ENCODE data around the gene SIL1. TPM values are rescaled to one million over a fixed set of nuclear protein-coding genes. Genes with fewer than 3 reads are reported as not detected.

SIL1 gene
- total RNA-seq, 1 experiment from 2014 or later, result 46.5 TPM

DNA sequence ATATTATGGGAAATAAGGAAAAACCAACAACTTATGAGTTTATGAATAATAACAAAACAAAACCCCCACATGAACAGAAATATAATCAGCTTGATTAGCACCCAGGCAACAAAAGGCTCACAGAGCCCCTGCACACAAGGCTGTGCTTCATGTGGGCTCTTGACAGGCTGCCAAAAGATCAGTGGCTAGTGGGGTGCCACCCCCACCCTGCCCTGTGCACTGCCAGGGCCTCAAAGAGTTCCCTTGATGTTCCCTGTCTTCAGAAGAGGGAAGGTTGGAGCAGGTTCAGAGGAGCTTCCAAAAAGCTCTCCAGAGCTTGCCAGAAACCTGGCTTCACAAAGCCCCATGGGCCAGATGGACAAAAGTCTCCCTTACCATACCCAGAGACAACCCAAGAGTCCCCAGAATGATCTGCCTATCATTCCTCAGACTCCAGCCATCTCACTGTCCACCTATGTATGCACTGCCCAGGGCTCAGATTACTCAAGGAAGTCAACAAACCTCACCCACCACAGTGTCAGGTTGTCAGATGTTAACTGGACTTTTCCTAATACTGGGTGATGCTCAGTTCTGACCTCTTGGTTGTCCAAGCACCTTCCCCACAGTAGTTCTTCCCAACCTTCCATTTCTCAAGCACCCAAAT is 87.5 kb downstream of the SIL1 start:
- no peak overlapping the region for H3K4me3 ChIP-seq
- no peak overlapping the region for H2AFZ ChIP-seq
- H3K9me2 ChIP-seq (ENCODE audit: insufficient read depth), result no peaks in the 10 kb centered on the region
- H3K27me3 ChIP-seq (ENCODE audit: insufficient read depth, low read depth), result no peaks in the 10 kb centered on the region
- H3F3A ChIP-seq (ENCODE audit: insufficient read depth, low read depth), result no peaks in the 10 kb centered on the region
- no peaks in the 10 kb centered on the region for H4K20me1 ChIP-seq (ENCODE audit: insufficient read depth)
- ChIA-PET CTCF (no interaction called here), POLR2A (ENCODE audit: unreplicated experiment) (interaction anchor here (0.6 kb wide), 1 partner anchor 156 kb away, joined by 3 read pairs; no protein-coding TSS in a partner anchor)
- H3K79me2 ChIP-seq (ENCODE audit: low read depth), result no peaks in the 10 kb centered on the region
- intact Hi-C loops (cut with micrococcal nuclease; ENCODE audit: unreplicated experiment), result no loop called here
- H3K4me1 ChIP-seq (replicated peaks; ENCODE audit: insufficient read depth), result no peaks in the 10 kb centered on the region
- H3K4me2 ChIP-seq, result no peak overlapping the region
- no peak for TF ChIP-seq EZH2 (IDR thresholded peaks at IDR 0.05; ENCODE audit: low read depth)
- TF ChIP-seq, protein P1, sequence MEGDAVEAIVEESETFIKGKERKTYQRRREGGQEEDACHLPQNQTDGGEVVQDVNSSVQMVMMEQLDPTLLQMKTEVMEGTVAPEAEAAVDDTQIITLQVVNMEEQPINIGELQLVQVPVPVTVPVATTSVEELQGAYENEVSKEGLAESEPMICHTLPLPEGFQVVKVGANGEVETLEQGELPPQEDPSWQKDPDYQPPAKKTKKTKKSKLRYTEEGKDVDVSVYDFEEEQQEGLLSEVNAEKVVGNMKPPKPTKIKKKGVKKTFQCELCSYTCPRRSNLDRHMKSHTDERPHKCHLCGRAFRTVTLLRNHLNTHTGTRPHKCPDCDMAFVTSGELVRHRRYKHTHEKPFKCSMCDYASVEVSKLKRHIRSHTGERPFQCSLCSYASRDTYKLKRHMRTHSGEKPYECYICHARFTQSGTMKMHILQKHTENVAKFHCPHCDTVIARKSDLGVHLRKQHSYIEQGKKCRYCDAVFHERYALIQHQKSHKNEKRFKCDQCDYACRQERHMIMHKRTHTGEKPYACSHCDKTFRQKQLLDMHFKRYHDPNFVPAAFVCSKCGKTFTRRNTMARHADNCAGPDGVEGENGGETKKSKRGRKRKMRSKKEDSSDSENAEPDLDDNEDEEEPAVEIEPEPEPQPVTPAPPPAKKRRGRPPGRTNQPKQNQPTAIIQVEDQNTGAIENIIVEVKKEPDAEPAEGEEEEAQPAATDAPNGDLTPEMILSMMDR (conservative IDR thresholded peaks at IDR 0.05), result no peak
- H3K36me3 ChIP-seq (ENCODE audit: low read depth), result no peaks in the 10 kb centered on the region
- no peak overlapping the region for H3K27ac ChIP-seq
- BruUV-seq (replicated peaks), result no TSS peak
- H3K9me3 ChIP-seq (ENCODE audit: insufficient read depth, low read depth), result no peaks in the 10 kb centered on the region
- no peak for DNase-seq

DNA sequence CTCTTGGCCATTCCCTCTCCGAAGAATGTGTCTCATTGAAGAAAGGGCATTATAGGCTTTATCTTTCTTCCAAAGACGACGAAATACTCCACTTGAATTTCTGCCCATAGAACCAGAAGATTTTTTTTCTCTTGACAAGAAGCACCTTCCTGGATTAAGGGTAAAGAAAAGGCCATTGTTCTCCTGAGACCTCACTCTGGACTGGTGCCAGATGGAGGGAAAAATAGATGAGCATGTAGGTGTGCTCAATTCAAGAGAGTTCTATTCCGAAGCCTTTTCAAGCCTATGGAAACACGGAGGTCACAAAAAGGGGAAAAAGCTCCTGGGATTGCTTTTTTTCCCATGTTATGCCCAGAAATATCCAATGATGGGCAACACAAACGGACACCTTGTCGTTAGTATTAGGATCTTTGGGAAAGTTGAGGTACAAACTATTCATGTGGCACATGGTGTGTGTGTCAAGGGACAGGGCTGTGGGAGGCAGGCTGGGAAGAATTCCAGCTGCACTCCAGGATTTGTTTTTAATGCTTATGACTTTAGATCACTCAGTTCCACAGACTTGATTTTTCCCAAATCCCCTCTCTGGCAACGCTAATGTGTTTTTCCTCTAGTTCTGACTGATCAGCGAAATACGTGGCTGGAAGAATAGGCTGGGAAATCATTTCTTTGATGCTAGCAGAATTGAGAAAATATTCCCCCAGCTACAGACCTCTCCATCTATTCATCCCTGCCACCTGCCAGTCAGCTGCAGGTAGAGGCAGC is 89.9 kb downstream of the SIL1 start:
- intact Hi-C loops (cut with micrococcal nuclease; ENCODE audit: unreplicated experiment), result no loop called here
- DNase-seq, result no peak
- Histone ChIP-seq H3K36me3 (ENCODE audit: low read depth) (no peaks in the 10 kb centered on the region), H3K4me2 (no peak overlapping the region), H3K4me3 (no peak overlapping the region), H3K27ac (no peak overlapping the region), H3K9me3 (ENCODE audit: insufficient read depth, low read depth) (no peaks in the 10 kb centered on the region), H3K27me3 (ENCODE audit: insufficient read depth, low read depth) (no peaks in the 10 kb centered on the region), H3K79me2 (ENCODE audit: low read depth) (no peaks in the 10 kb centered on the region), H2AFZ (no peak overlapping the region), H3K9me2 (ENCODE audit: insufficient read depth) (no peaks in the 10 kb centered on the region), H3K4me1 (replicated peaks; ENCODE audit: insufficient read depth) (no peaks in the 10 kb centered on the region), H4K20me1 (ENCODE audit: insufficient read depth) (no peaks in the 10 kb centered on the region), H3F3A (ENCODE audit: insufficient read depth, low read depth) (no peaks in the 10 kb centered on the region)
- CTCF ChIA-PET, result no interaction called here
- no peak for TF ChIP-seq EZH2 (IDR thresholded peaks at IDR 0.05; ENCODE audit: low read depth)
- TF ChIP-seq, protein P1 (conservative IDR thresholded peaks at IDR 0.05), result no peak
- BruUV-seq (replicated peaks), result no TSS peak
- POLR2A ChIA-PET (ENCODE audit: unreplicated experiment), result no interaction called here

DNA sequence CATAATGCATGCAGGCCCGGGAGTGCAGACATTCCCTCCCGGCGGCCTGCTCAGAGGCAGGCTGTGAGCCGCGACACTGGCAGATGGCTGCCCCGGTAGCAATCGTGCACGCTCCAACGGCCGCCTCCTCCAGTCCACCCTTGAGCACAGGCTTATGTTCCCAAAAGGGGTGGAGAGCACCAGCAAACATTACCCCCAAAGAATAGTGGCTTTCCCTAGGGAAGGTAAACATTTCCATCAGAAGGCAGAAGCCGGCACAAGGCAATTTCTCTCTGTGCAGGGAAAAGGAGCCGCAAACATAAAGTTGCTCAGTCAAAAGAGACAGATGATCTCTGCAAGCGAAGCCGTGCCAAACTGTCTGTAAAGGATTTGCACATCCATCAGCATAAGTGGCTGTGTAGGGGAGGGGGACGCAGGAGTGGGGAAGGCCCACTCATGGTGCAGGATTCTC is 92.5 kb downstream of the SIL1 start:
- Histone ChIP-seq H3K79me2 (ENCODE audit: low read depth) (no peaks in the 10 kb centered on the region), H4K20me1 (ENCODE audit: insufficient read depth) (no peaks in the 10 kb centered on the region), H3F3A (ENCODE audit: insufficient read depth, low read depth) (peaks cover 4% of the 10 kb centered on the region; the same call in 1 of the 2 replicates), H3K36me3 (ENCODE audit: low read depth) (no peaks in the 10 kb centered on the region), H3K4me2 (no peak overlapping the region), H3K27ac (no peak overlapping the region), H3K4me3 (no peak overlapping the region), H3K27me3 (ENCODE audit: insufficient read depth, low read depth) (no peaks in the 10 kb centered on the region), H2AFZ (no peak overlapping the region), H3K9me2 (ENCODE audit: insufficient read depth) (no peaks in the 10 kb centered on the region), H3K9me3 (ENCODE audit: insufficient read depth, low read depth) (no peaks in the 10 kb centered on the region), H3K4me1 (replicated peaks; ENCODE audit: insufficient read depth) (peaks cover 8% of the 10 kb centered on the region)
- CTCF ChIA-PET, result no interaction called here
- TF ChIP-seq, protein P1 (conservative IDR thresholded peaks at IDR 0.05), result no peak
- no peak for TF ChIP-seq EZH2 (IDR thresholded peaks at IDR 0.05; ENCODE audit: low read depth)
- DNase-seq, result no peak
- intact Hi-C loops (cut with micrococcal nuclease; ENCODE audit: unreplicated experiment), result no loop called here
- POLR2A ChIA-PET (ENCODE audit: unreplicated experiment), result no interaction called here
- BruUV-seq (replicated peaks), result no TSS peak
